ENCODE results near the gene FBXW10.
"Not testable (repeated sequence)": the region's sequence is repeated elsewhere in the genome, so short reads cannot be mapped to it uniquely, and the experiment has no call there.

DNA sequence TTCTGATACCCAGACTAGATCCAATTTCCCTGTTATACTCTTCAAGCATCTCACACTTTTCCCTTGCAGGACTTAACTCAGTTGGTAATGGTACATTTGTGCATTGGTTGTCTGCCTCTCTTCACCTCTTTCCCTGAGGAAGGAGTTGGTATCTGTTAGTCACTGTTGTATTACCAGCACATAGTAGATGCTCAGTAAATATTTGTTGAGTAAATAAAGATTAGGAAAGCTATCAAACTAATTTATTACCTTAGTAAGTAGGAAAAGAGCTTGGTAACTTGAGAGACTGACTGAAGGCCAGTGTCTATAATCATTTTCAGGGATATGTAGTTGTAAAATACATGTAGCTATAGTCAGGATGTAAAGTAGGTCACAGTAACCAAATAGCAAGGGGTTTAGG, 53.0 kb downstream of the FBXW10 start:
- TF ChIP-seq, protein P1, sequence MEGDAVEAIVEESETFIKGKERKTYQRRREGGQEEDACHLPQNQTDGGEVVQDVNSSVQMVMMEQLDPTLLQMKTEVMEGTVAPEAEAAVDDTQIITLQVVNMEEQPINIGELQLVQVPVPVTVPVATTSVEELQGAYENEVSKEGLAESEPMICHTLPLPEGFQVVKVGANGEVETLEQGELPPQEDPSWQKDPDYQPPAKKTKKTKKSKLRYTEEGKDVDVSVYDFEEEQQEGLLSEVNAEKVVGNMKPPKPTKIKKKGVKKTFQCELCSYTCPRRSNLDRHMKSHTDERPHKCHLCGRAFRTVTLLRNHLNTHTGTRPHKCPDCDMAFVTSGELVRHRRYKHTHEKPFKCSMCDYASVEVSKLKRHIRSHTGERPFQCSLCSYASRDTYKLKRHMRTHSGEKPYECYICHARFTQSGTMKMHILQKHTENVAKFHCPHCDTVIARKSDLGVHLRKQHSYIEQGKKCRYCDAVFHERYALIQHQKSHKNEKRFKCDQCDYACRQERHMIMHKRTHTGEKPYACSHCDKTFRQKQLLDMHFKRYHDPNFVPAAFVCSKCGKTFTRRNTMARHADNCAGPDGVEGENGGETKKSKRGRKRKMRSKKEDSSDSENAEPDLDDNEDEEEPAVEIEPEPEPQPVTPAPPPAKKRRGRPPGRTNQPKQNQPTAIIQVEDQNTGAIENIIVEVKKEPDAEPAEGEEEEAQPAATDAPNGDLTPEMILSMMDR (IDR thresholded peaks at IDR 0.05; ENCODE audit: low read depth, low read length): not testable (repeated sequence)
- not testable (repeated sequence) for TF ChIP-seq EZH2phosphoT487 (IDR thresholded peaks at IDR 0.05; ENCODE audit: low read depth)
